OCI-LY3 (cell line): ENCODE results near the gene SYTL5.

ENCODE experiments used
- H2AFZ ChIP-seq: fragments of 200-600, 300-600 bp; shearing (Covaris generic); 2 replicates; pipeline ENCODE4 v1.6.0; 2014; ENCODE audit warnings: antibody characterized with exemption, low read depth, low read length
- H3K27ac ChIP-seq: fragments of 200-600, 300-600 bp; sonication (generic); 2 replicates; pipeline ENCODE4 v1.5.1; 2014; ENCODE audit warnings: mild to moderate bottlenecking, low read length, moderate library complexity, mixed read lengths
- H3K27me3 ChIP-seq: fragments of 200-600, 300-600 bp; sonication (generic); 2 replicates; pipeline ENCODE4 v1.6.1; 2014; ENCODE audit warnings: low read depth, low read length, mixed read lengths
- H3K36me3 ChIP-seq: fragments of 200-600, 300-600 bp; sonication (generic); replicated peaks from 2 replicates; pipeline ENCODE3; 2014; ENCODE audit warnings: low read depth, low read length, mixed read lengths
- H3K4me1 ChIP-seq: fragments of 300-600, 200-600 bp; sonication (generic); 2 replicates; pipeline ENCODE4 v1.6.1; 2014; ENCODE audit warnings: low read length, mixed read lengths
- H3K4me2 ChIP-seq: fragments of 200-600, 300-600 bp; sonication (generic); 2 replicates; pipeline ENCODE4 v1.6.1; 2014; ENCODE audit warnings: low read length, mixed read lengths
- H3K4me3 ChIP-seq: fragments of 300-600, 200-600 bp; sonication (generic); 2 replicates; pipeline ENCODE4 v1.5.1; 2014; ENCODE audit warnings: antibody characterized with exemption, mild to moderate bottlenecking, low read length, moderate library complexity
- H3K79me2 ChIP-seq: fragments of 300-600, 200-600 bp; shearing (Covaris generic); 2 replicates; pipeline ENCODE4 v1.6.1; 2014; ENCODE audit warnings: mild to moderate bottlenecking, low read length, mixed read lengths
- H3K9ac ChIP-seq: fragments of 300-600, 200-600 bp; shearing (Covaris generic); 2 replicates; pipeline ENCODE4 v1.6.0; 2014; ENCODE audit warnings: mild to moderate bottlenecking, low read length, moderate library complexity
- H3K9me3 ChIP-seq: fragments of 200-600, 300-600 bp; shearing (Covaris generic); 2 replicates; pipeline ENCODE4 v1.6.1; 2014; ENCODE audit warnings: low read length, mixed read lengths; ENCODE audit not compliant: insufficient read depth
- H4K20me1 ChIP-seq: fragments of 200-600, 300-600 bp; sonication (generic); 2 replicates; pipeline ENCODE4 v1.6.1; 2016; ENCODE audit warnings: low read length, mixed read lengths; ENCODE audit not compliant: insufficient read depth
- CTCF ChIP-seq: fragments of 200-600, 300-600 bp; sonication (generic); IDR thresholded peaks from 2 replicates; pipeline ENCODE4 v1.5.1; 2014; ENCODE audit warnings: antibody characterized with exemption, low read length, low read depth
- EZH2phosphoT487 ChIP-seq: fragments of 200-600 bp; shearing (Covaris generic); IDR thresholded peaks from 2 replicates; pipeline ENCODE4 v1.6.1; 2018; ENCODE audit warnings: antibody characterized with exemption, mixed run types, low read depth

SYTL5 gene

GRCh38 chrX:38108364-38108763 lies 102.0 kb downstream of the SYTL5 start:
- no peak overlapping the region for H2AFZ ChIP-seq
- no peaks in the 10 kb centered on the region for H3K27me3 ChIP-seq
- no peak overlapping the region for H3K4me2 ChIP-seq
- no peak overlapping the region for H3K4me3 ChIP-seq
- no peaks in the 10 kb centered on the region for H3K9me3 ChIP-seq
- no peaks in the 10 kb centered on the region for H3K79me2 ChIP-seq
- no peak overlapping the region for H3K9ac ChIP-seq
- H3K4me1 ChIP-seq, result no peaks in the 10 kb centered on the region
- no peaks in the 10 kb centered on the region for H4K20me1 ChIP-seq
- no peak overlapping the region for H3K27ac ChIP-seq
- TF ChIP-seq EZH2phosphoT487 (no peak), CTCF (no peak)
- H3K36me3 ChIP-seq, result no peaks in the 10 kb centered on the region

- Histone ChIP-seq H3K79me2 (no peaks in the 10 kb centered on the region), H3K36me3 (no peaks in the 10 kb centered on the region), H3K4me1 (no peaks in the 10 kb centered on the region), H3K4me3 (no peak overlapping the region), H3K9me3 (no peaks in the 10 kb centered on the region), H3K4me2 (no peak overlapping the region), H3K9ac (no peak overlapping the region), H3K27ac (no peak overlapping the region), H3K27me3 (no peaks in the 10 kb centered on the region), H2AFZ (no peak overlapping the region), H4K20me1 (no peaks in the 10 kb centered on the region)
- TF ChIP-seq CTCF, result no peak
- TF ChIP-seq EZH2phosphoT487, result no peak
Measured at GRCh38 chrX:38109042-38109898, 102.9 kb downstream of the SYTL5 start.

DNA sequence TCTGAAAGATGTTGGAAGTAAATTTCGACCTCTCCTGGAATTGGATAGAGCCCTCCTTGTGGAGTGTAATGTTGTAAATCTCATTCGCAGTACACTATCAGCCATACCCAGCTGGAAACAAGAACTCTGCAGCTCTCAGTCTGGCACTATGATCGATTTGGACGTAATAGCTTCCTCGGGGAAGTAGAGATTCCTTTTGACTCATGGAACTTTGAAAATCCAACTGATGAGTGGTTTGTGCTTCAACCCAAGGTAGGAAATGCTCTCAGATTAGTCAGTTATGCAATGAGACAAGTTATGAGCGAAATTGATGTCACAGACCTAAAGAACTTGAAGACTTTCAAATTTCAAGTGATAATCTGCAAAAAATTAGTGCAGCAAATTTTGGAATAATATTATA lies 103.9 kb downstream of the SYTL5 start:
- H3K4me2 ChIP-seq, result no peak overlapping the region
- no peak overlapping the region for H3K4me3 ChIP-seq
- TF ChIP-seq CTCF (no peak), EZH2phosphoT487 (no peak)
- H3K9ac ChIP-seq, result no peak overlapping the region
- no peaks in the 10 kb centered on the region for H3K79me2 ChIP-seq
- H3K4me1 ChIP-seq, result no peaks in the 10 kb centered on the region
- no peaks in the 10 kb centered on the region for H3K9me3 ChIP-seq
- H4K20me1 ChIP-seq, result no peaks in the 10 kb centered on the region
- H2AFZ ChIP-seq, result no peak overlapping the region
- H3K27ac ChIP-seq, result no peak overlapping the region
- no peaks in the 10 kb centered on the region for H3K27me3 ChIP-seq
- no peaks in the 10 kb centered on the region for H3K36me3 ChIP-seq

- no peaks in the 10 kb centered on the region for H3K79me2 ChIP-seq
- TF ChIP-seq CTCF (no peak), EZH2phosphoT487 (no peak)
- H3K27me3 ChIP-seq, result no peaks in the 10 kb centered on the region
- no peak overlapping the region for H2AFZ ChIP-seq
- no peaks in the 10 kb centered on the region for H3K36me3 ChIP-seq
- no peak overlapping the region for H3K4me2 ChIP-seq
- no peak overlapping the region for H3K9ac ChIP-seq
- no peak overlapping the region for H3K4me3 ChIP-seq
- H3K9me3 ChIP-seq, result no peaks in the 10 kb centered on the region
- H4K20me1 ChIP-seq, result no peaks in the 10 kb centered on the region
- H3K4me1 ChIP-seq, result no peaks in the 10 kb centered on the region
- H3K27ac ChIP-seq, result no peak overlapping the region
Measured at GRCh38 chrX:38111196-38111595, 104.8 kb downstream of the SYTL5 start.
